Frontal cortex (tissue), 4 donors: ENCODE results near the gene HCFC1. TPM values are rescaled to one million over a fixed set of nuclear protein-coding genes. Genes with fewer than 3 reads are reported as not detected.

Experiments
- DNase-seq, 2 donors: peaks; one replicate each; pipeline ENCODE4 v3.0.0; 2012; ENCODE audit warnings: low spot score in 2 of 2
- FAIRE-seq: peaks from 2 replicates; lab custom pipeline; 2012; peaks lifted over from hg19 to GRCh38; lab: Jason Lieb, UNC
- total RNA-seq: library from RNA; depleted of rRNA; stranded (reverse); fragments of >200 nt; gene quantifications from one replicate; pipeline ENCODE4 v1.2.3, GENCODE V29; 2014
- donor health status: control.
- donor health status: control.
- donor health status: control.

HCFC1 gene
- 9.4 TPM for total RNA-seq

DNA sequence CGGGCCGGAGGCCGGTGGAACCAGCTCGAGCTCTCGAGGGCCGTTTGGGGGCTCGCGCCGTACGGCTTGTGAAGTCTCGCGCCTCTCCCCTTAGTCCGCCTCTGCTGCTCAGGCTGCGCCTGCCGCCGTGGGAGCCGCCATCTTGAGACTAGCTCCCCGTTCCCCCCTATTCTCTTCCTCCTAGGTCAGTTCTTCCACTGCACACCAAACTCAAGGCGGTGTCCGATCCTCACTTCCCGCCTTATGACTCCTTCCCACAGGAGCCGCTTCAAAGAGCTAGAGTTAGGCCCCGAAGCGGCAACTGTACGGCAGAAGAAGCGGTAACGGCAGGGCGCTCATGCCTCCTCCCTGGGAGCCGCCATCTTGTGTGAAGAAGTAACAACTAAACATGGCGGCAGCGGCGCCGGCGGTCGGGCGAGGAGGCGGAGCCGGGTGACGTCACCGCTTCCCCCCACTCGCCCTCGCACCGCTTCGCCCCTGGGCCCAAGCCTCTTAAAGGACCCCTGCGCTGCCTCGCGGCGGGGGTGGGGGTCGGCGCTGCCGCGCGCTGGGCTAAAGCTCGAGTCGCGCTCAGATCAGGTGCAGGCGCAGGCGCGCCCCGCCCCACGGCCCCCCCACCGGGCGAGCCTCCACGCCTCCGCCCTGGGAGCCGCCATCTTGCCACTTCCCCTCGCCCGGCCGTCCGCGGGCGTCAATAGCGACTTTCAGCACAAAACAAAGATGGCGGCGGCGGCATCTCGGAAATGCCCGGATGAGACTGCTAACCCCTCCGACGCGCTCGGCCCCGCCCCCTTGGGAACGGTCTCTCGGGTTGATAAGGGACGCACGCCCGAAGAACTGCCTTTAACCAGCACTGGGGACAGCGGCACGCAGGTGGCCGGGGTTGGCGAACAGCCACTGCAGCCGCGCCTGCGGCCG is at the start of gene HCFC1:
Gene HCFC1 (minus strand): TSS at position 369 of the 918 bp plus-strand sequence. CDS start 978 bp downstream, outside the sequence.
- FAIRE-seq, result no peak

DNA sequence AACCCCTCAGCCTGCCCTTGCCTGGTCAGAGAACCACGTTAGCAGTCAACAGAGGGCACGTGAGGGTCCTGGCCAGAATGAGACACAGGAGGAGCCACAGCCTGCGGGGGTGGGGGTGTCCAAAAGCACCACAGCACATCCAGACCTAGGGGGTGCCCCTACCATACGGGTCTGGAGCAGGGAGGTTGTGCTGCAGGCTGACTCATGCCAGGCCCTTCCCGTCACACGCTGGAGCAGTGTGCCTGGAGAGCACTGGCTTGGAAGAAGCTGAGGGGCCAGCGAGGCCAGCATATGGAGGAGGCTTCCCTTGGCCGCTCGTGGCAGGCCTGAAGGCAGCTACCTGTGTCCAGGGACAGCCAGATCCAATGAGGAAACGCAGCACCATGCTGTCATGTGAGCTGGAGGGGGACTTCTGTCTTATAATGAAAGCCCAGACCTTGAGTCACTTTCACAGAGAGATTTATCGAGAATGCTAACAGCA is 49.6 kb upstream of the HCFC1 start:
- no peak for DNase-seq
- FAIRE-seq, result no peak

More for the DNA sequence above, at the start of gene HCFC1:
- DNase-seq, result peak; percentile 60 to 87

DNA sequence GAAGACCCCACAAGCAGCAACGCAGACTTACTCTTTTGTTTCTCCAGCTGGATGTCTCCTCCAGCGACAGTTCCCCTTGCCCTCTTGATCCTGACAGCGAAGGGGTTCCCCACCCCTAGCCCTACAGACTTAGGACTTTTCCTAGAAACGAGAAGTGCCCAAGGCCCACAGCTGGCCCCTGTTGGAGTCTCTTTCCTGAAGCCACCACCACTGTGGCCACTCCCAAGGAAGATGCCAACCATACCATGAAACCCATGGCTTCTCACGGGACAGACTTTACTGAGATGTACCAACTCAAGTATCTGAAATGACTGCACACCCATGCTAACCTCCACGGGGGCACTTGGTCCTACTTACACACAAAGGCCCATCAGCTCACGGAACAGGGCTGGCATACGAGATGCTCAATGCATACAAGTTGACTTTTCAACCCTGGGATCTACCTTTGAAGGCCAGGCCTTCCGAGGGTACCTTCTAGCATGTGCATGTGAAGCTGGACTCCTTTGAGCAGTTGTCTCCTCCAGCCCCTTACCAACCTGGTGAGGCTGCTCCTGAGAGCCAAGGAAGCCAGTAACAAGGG is 49.0 kb upstream of the HCFC1 start:
- DNase-seq (no peak), FAIRE-seq (no peak)

DNA sequence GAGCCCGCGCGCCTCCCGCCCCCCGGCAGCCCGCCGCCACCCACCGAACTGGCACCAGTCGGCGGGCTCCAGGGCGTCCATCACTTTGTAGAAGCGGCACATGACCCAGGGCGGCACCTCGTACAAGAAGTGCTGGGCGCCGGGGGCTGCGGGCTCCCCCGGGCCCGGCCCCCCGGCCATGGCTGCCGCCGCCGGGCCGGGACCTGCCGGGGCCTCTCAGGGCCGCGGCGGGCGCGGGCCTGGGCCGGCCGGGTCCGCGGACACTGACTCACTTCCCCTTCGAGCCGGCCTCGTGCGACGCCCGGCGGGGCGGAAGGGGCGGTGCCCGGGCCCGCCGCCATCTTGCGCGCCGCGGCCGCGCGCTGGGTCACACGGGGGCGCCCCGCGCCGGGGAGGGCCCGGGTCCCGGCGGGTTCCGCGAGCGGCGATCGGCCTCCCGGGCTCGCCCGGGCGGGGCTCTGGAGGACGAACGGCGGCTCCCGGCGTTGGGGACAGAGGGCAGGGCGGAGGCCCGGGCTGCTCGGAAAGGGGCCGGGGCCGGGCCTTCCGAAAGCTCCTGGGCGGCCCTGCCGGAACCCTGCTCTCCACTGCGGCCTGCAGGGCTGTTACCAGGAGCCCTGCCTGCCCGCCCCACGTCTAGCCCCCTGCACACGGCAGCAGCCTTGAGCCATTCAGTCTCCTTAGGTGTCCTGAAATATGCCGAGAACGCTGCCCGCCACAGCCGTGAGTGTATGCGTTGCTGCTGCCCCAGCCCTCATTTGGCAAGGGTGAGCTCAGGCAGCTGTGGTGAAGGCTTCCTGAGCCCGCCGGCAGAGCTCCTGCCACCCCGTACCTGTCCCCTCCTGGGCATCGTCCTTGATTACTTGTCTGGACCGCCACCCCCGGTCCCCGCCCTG is 48.3 kb upstream of the HCFC1 start, which contains the start of gene IRAK1:
Gene IRAK1 (minus strand): TSS at position 270 of the 896 bp plus-strand sequence. CDS start 90 bp downstream, at position 180.
- FAIRE-seq (no peak), DNase-seq (peak; percentile 80 to 84)

DNA sequence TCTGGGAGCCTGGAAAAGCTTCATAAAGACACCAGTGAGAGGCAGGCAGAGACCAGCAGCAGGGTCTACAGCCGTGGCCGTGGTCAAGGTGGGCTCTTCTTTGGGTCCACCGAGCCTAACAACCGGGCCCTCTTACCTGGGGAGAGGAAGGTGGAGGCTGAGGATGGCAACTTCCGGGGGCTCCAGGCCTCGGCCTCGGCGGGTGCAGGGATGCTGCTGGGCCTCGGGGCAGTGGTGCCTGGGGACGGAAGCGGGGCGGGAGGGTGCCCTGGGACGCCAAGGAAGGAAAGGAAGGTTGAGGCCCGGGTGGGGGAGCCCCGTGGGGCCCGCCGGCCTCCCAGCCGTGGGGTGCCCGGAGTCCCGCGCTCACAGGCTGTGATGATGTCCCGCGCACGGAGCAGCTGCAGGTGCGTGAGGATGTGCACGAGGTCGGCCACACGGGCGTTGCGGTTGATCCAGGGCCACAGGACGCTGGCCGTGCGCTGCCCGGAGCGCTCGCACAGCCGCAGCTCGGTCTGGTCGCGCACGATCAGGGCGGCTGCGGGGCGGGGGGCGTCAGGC is 47.5 kb upstream of the HCFC1 start:
- no peak for FAIRE-seq

DNA sequence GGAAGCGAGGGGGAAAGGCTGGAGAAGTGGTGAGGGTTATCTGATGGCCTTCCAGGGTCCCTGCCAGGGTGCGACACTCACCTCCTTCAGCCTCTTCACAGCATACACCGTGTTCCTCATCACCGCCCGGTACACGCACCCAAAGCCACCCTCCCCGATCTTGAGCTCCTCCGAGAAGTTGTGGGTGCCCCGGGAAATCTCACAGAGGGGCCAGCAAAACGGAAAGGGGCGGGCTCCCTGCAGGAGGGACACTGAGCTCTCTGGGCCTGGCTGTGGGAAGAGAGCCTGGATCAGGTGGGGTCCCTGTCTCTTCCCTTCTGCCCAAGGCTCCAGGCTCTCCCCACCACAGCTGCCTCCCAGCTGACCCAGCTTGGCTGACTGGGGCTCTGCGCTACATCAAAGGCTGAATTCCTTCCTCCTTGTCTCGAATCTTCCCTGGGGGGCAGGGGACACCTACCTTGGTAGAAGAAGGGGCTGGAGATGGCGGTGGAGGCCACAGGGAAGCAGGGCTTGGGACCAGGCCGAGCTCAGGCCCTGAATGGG is 47.0 kb upstream of the HCFC1 start:
- DNase-seq (no peak), FAIRE-seq (no peak)

More for the DNA sequence above, 47.5 kb upstream of the HCFC1 start:
- DNase-seq, result no peak

DNA sequence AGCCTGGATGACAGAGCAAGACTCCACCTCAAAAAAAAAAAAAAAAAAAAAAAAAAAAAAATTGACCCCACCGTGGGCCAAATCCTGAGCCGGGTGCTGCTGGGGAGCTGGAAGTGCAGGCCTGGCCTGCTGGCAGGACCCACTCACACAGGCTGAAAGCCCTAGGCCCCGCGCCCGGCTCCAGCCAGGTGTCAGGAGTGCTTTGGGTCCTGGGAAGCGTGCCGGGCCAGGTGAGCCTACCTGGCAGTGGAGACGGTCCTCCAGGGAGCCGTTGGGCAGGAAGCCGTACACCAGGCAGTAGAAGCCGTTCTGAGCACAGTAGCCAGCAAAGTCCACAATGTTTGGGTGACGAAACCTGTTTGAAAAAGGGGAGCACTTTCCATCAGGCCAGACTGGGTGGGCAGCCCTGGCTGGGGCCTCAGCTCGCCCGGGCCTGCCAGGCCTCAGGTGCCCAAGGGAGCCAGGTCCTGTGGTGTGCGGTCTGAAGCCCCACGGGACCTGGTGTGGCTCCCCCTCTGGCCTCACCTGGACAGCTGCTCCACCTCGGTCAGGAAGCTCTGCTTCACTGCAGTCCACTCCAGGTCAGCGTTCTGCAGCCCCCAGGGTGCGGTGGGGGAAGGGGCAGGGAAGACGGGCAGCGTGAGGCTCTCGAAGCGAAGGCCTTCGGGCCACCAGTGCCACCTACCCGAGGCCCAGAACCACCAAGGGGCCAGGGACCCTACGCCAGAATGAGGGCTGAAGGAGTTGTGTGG is 46.3 kb upstream of the HCFC1 start:
- DNase-seq (no peak), FAIRE-seq (no peak)

DNA sequence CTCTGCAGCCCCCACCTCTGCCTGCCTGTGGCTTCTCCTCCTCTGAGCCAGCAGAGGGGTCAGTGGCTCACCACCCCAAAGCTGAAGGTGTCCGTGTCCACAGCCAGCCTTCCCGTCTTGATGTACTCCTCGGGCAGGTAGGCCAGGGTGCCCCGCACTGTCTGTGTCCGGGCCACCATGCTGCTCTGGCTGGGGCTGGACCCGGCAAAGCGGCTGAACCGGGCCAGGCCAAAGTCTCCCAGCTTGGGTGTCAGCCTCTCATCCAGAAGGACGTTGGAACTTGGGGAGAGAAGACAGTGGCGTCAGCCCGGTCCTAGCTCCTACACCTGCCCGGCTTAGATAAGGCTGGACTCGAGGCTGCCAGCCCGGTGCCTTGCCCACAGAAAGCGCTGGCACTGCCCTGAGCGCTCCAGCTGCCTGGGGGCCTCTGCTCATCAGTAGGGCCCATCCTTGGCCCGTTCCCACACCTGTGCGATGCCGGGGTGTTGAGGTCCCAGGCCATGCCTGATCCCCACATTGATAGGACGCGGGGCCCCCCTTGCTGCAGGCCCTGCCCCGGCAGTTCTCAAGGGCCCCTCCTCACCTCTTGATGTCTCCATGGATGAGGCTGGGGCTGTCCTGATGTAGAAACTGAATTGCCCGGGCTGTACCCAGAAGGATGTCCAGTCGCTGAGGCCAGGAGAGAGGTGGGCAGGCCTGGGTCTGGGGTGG is 44.9 kb upstream of the HCFC1 start:
- no peak for FAIRE-seq
- DNase-seq, result no peak

DNA sequence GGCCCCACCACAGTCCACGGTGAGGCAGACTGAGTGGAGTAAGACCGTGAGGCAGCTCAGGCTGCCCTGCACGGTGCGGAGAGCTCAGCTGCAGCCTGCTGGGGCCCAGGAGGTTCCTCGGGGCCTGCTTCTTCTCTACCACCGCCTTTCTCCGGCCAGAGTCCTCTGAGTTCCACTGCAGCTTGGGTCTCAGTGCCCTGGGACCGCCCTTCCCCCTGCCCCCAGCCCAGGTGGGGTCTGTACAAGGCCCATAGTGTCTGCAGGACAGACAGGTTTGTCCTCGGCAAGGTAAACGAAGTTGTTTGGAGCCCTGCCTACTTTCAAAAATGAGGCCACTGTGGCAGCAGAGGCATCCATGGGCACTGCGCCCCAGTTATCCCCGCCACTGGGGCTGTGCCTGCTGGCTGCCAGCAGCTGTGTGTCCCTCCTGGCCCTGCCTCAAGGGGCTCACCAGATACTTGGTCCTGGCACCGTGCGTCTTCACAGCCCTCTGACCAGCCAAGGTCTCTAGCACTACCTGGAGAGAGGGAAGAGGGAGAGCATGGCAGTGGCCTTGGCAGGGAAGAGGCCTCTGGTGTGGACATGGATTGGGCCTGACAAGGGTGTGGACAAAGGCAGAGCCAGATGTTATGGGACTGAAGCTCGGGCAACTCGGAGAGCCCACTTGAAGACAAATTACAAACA is 44.1 kb upstream of the HCFC1 start:
- no peak for FAIRE-seq

DNA sequence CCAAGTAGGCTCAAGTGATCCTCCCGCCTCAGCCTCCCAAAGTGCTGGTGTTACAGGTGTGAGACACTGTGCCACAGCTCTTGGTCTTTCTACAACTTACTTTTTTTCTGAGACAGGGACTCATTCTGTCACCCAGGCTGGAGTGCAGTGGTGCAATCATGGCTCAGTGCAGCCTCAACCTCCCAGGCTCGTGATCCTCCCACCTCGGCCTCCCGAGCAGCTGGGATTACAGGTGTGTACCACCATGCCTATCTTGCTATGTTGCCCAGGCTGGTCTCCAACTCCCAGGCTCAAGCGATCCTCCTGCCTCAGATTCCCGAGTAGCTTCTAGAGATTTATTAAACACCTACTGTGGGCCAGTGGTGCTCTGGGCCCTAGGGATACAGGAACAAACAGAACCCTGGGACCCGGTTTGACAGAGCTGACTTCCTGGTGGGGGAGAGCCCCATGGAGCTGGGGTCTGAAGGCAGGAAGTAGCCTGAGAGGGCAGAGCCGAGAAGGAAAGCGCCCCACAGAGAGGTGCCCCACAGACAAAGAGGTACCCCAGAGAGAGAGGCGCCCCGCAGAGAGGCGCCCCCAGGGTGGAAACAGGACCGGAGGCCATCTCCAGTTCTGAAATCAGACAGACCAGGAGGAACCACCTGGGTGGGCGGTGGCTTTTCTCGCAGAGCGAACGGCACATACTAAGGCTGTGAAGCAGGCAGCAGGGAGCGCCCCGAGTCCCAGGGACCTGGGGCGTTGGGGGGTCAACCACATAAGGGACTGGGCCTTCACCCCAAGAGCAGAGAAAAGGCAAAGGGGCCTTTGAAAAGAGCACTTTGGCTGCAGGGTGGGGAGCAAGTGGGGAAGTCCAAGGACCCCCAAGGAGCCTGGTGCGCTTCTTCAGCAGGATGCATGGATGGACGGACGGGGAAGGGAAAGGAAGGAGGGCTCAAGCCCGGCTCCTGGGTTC is 43.1 kb upstream of the HCFC1 start:
- FAIRE-seq, result no peak

More for the DNA sequence above, 44.1 kb upstream of the HCFC1 start:
- no peak for DNase-seq

DNA sequence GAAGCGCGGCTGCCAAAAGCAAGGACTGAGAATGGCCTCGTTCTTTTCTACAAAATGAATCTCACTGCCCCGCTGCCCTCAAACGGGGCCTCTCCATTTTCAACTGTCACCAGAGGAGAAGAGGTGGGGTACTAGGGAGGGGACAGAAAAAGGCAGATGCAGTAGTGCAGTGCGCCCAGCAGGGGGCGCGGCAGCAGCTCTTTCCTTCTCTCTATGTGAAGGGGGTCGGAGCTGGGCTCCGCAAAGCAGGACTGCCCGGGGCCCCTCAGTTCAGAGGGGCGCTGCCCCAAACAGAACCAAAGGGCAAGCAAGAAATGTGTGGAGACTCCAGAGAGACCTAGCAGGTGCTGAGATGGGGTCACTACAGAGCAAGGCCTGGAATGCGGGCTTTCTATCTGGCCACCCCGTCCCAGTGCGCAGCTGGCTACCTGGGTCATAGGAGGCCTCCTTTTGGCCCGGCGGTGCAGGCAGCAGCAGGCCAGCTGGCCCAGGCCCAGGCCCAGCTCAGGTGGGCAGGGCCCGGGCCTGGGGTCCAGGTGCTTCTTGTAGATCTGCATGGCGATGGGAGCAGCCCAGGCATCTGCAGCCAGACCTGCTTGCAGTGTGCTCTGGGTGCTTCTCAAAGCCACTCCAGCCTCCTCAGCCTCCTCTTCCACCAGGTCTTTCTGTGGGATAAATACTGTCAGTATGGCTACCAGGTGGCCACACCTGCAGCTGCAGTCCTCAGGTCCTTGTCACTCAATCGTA is 42.2 kb upstream of the HCFC1 start:
- peak; percentile 61 to 66 for DNase-seq
- no peak for FAIRE-seq

More for the DNA sequence above, 43.1 kb upstream of the HCFC1 start:
- DNase-seq, result no peak

DNA sequence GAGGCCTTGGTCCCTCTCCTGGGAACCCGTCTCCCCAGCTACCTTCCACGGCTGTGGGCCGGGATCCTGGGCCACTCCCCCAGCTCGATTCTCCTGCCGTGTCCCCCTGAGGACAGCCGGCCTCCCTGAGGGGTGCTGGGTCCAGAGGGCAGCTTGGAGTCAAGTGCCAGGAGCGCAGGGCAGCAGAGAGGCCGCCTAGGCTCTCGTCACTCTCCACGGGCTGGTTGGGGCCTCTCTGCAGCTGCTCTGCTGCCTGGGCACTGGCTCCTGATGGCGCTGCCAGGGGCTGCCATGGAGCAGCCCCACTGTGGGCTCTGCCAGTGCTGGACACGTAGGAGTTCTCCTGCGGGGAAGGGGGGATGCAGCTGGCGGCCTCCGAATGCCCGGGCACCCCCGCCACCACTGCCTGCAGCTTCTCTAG is 41.4 kb upstream of the HCFC1 start:
- DNase-seq, result no peak
- FAIRE-seq, result no peak

DNA sequence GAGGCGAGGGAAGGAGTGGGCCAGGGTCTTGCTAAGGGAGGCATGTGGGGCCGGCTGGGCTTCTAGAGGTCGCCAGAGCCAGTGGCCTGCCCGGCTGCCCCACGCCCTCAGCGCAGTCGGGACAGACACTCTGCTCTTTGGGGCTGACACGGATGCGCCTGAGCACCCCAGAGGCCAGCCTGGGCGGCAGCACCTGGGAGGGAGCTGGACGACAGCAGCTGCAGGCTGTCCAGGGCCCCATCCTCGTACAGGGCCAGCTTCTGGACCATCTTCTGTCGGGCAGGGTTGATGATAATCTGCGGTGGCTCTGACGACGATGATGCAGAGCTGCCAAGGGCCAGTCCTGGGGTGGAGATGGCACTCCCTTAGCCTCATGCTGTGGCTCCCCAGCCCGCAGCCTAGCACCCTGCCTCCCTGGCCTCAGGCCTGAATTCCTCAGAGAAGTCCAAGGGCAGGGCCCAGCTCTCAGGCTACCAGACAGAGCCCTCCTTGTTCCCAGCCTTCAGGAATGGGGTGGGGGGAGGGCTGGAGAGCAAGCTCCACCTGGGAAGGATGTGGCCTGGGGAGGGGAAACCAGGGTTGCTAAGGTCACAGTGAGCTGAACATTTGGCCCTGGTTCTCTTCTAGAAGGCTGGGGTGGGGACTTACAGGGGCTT is 40.8 kb upstream of the HCFC1 start:
- FAIRE-seq (no peak), DNase-seq (no peak)

DNA sequence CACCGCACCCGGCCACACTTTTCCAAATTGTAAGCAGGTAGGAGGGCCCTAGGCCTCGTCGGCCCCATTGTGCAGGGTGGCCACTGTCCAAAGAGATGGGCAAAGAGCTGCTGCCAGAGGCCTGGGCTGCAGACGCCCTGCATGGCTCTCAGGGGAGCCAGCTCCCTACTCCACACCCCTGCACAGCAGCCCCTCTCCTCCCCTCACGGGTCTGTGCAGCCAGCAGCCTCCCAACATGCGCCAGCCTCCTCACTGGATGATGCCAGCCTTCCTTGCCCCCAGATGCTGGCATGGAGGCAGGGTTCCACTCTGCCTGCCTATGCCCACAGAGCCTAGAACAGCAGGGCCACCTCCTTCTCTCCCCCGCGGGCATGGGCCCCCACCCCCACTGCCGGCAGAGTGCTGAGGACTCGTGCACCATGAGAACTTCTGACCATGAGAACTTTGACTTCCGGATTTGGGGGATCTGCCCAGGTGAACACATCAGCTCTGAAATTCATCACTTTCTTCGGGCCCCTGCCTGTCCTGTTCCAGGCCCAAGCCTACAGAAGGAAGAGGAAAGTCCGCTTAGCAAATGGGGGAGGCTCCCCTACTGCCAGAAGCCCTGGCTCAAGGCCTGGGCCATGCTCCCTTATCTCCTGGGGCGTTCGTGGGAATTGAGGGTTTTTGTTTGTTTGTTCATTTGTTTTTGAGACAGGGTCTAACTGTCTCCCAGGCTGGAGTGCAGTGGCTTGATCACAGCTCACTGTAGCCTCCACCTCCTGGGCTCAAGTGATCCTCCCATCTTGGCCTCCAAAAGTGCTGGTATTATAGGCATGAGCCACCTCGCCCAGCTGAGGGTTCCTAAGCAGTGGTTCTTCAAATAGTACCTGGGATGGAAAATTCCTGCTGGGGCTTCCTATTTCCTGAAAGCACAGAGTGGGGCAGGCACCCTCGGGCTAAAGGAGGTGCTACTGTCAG is 40.0 kb upstream of the HCFC1 start:
- FAIRE-seq, result no peak
- DNase-seq, result no peak
